ENCODE measurements around the gene HLA-A.

HLA-A gene

GRCh38 chr6:29984232-29984631, 41.9 kb downstream of the HLA-A start:
- no peak for DNase-seq (ENCODE audit: low read depth in 1 of 2, low spot score in 1 of 2)

DNA sequence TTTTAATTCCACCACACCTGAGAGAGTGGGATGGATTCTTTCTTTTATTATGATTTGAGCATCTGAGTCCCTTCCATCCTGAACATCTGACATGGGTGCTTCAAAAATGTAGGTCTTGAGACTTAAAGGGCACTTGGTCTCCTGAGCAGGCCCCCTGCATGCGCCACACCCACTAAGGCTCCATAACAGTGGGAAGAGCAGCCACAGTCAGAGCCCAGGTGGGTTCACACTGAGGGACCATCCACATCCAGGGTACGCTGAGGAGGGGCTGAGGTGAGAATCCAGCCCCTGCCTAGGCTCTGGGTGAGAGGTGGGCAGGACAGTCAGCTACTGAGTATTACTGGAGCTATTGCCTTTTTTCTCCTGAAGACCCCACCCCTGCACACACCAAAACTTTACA, 42.7 kb downstream of the HLA-A start:
- DNase-seq (ENCODE audit: low read depth in 1 of 2, low spot score in 1 of 2) = no peak

GRCh38 chr6:29986179-29986781, 43.9 kb downstream of the HLA-A start:
- no peak for DNase-seq (ENCODE audit: low read depth in 1 of 2, low spot score in 1 of 2)

DNA sequence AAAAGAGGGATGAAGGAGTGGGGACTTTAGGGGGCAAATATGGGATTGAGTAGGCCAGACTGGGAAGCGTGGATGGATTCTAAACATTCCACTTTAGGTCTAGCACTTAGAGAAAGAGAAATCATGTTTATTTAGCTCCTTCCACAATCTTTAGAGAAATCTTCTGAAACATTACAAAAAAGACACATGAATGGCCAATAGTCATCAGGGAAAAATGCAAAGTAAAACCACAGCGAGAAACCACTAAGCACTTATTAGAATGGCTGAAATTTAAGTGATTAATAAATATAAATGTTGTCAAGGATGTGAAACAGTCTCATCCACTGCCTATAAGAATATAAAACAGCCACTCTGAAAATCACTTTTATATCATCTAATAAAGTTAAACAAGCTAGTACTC, 46.9 kb downstream of the HLA-A start:
- no peak for DNase-seq (ENCODE audit: low read depth in 1 of 2, low spot score in 1 of 2)

GRCh38 chr6:29990931-29991330, 48.6 kb downstream of the HLA-A start:
- no peak for DNase-seq (ENCODE audit: low read depth in 1 of 2, low spot score in 1 of 2)

GRCh38 chr6:29992807-29993206, 50.5 kb downstream of the HLA-A start:
- DNase-seq (ENCODE audit: low read depth in 1 of 2, low spot score in 1 of 2) = no peak

- no peak for DNase-seq (ENCODE audit: low read depth in 1 of 2, low spot score in 1 of 2)
These were observed 52.5 kb downstream of the HLA-A start for GRCh38 chr6:29994826-29995225.

GRCh38 chr6:29995340-29995777, 53.0 kb downstream of the HLA-A start:
- DNase-seq (ENCODE audit: low read depth in 1 of 2, low spot score in 1 of 2) = no peak

Data from activated CD4-positive, alpha-beta T cell treated with anti-CD3 and anti-CD28 coated beads, Interleukin-2, amount 50 U/mL, for 24 hours (primary cell).